Thoracic aorta (tissue), 2 donors: ENCODE data around the gene HOXD4. TPM values are rescaled to one million over a fixed set of nuclear protein-coding genes. Genes with fewer than 3 reads are reported as not detected.

Experiments
- ATAC-seq: fragments of 150-250 bp; one replicate; pipeline ENCODE4 v1.8.0; 2017; ENCODE audit warnings: low read depth; ENCODE audit not compliant: insufficient number of reproducible peaks, low FRiP score
- DNase-seq: peaks from one replicate; pipeline ENCODE4 v3.0.0-alpha.2; 2020; ENCODE audit warnings: low spot score
- H3K27ac ChIP-seq, 2 donors: fragments of 200-600 bp; sonication (generic); 1 replicate in 1 of 2; 2 replicates in 1 of 2; pipeline ENCODE4 v1.5.1; 2016; ENCODE audit warnings: mild to moderate bottlenecking in 2 of 2, moderate library complexity in 2 of 2
- H3K27me3 ChIP-seq: fragments of 200-600 bp; sonication (generic); replicated peaks from 2 replicates; pipeline ENCODE4 v1.6.0; 2016; ENCODE audit warnings: mild to moderate bottlenecking; ENCODE audit not compliant: insufficient read depth
- H3K36me3 ChIP-seq: fragments of 200-600 bp; sonication (generic); one replicate; pipeline ENCODE4 v1.5.1; 2016
- H3K4me1 ChIP-seq, 2 donors: fragments of 200-600 bp; sonication (generic); 1 replicate in 1 of 2; 2 replicates in 1 of 2; pipeline versions ENCODE4 v1.5.1 to v1.6.0; 2016; ENCODE audit warnings: low read depth in 2 of 2, mild to moderate bottlenecking in 1 of 2; ENCODE audit not compliant: control insufficient read depth in 1 of 2
- H3K4me3 ChIP-seq: fragments of 200-600 bp; sonication (generic); 2 replicates; pipeline ENCODE4 v1.5.1; 2016; ENCODE audit warnings: mild to moderate bottlenecking
- H3K9me3 ChIP-seq: fragments of 200-600 bp; sonication (generic); 2 replicates; pipeline ENCODE4 v1.5.1; 2016
- CTCF ChIP-seq: fragments of 200-600 bp; sonication (generic); IDR thresholded peaks from one replicate; pipeline ENCODE4 v1.5.1; 2019; ENCODE audit warnings: antibody characterized with exemption
- total RNA-seq, 2 donors: library from RNA; depleted of rRNA; stranded (reverse); fragments of >200 nt; gene quantifications; one replicate each; pipeline versions ENCODE4 v1.1.0 to v1.2.3, GENCODE V29; 2016

The HOXD4 gene
- total RNA-seq, 2 donors from 2014 or later, result 4.8 to 9.3 TPM

GRCh38 chr2:176115883-176116813 lies 35.2 kb upstream of the HOXD4 start, which contains the start of gene HOXD10:
HOXD10 (plus strand) TSS chr2:176116778; CDS start chr2:176116834, 56 bp downstream.
- Histone ChIP-seq H3K27me3 (peaks cover 58% of the 10 kb centered on the region), H3K4me1 (peaks cover 0 to 6% of the 10 kb centered on the region in 2 donors), H3K27ac (no peak within 1 kb of the TSS), H3K9me3 (no peaks in the 10 kb centered on the region), H3K36me3 (no peaks in the 10 kb centered on the region), H3K4me3 (no peak within 1 kb of the TSS)
- DNase-seq (no peak), ATAC-seq (no peak)
- TF ChIP-seq CTCF, result no peak

- no peak for TF ChIP-seq CTCF
- ATAC-seq, result no peak
- peaks cover 0 to 12% of the 10 kb centered on the region in 2 donors for H3K4me1 ChIP-seq
- H3K27me3 ChIP-seq, result peaks cover 68% of the 10 kb centered on the region
- no peaks in the 10 kb centered on the region for H3K36me3 ChIP-seq
- no peak overlapping the region for H3K4me3 ChIP-seq
- peak overlapping the region in 1 of 2 donors; percentile 34 for H3K27ac ChIP-seq
- DNase-seq, result no peak
- H3K9me3 ChIP-seq, result no peaks in the 10 kb centered on the region
Measured at GRCh38 chr2:176117162-176117822, 34.1 kb upstream of the HOXD4 start.

- Histone ChIP-seq H3K36me3 (no peaks in the 10 kb centered on the region), H3K9me3 (no peaks in the 10 kb centered on the region), H3K27me3 (peaks cover 73% of the 10 kb centered on the region), H3K27ac (peak overlapping the region in 1 of 2 donors; percentile 34), H3K4me1 (peaks cover 2 to 18% of the 10 kb centered on the region in 2 donors), H3K4me3 (no peak overlapping the region)
- DNase-seq (no peak), ATAC-seq (no peak)
- no peak for TF ChIP-seq CTCF
Measured at GRCh38 chr2:176117823-176118371, 33.5 kb upstream of the HOXD4 start.

- Histone ChIP-seq H3K27ac (no peak overlapping the region), H3K36me3 (no peaks in the 10 kb centered on the region), H3K9me3 (no peaks in the 10 kb centered on the region), H3K4me3 (no peak overlapping the region), H3K27me3 (peaks cover 70% of the 10 kb centered on the region), H3K4me1 (peaks cover 7 to 24% of the 10 kb centered on the region in 2 donors)
- no peak for TF ChIP-seq CTCF
- no peak for ATAC-seq
- no peak for DNase-seq
Measured at GRCh38 chr2:176118601-176119339, 32.6 kb upstream of the HOXD4 start.
